ENCODE measurements around the gene NISCH.

NISCH gene

GRCh38 chr3:52451237-52452083 is 3.9 kb upstream of the NISCH start:
- no peaks in the 10 kb centered on the region for H3K36me3 Mint-ChIP-seq (ENCODE audit: low read depth)
- H3K9me3 Mint-ChIP-seq = no peaks in the 10 kb centered on the region
- H3K4me1 Mint-ChIP-seq = peaks cover 22% of the 10 kb centered on the region
- no peak overlapping the region for H3K27ac Mint-ChIP-seq
- DNase-seq = no peak
- no peak overlapping the region for H3K4me3 Mint-ChIP-seq
- H3K27me3 Mint-ChIP-seq = no peaks in the 10 kb centered on the region
- ATAC-seq = no peak

DNA sequence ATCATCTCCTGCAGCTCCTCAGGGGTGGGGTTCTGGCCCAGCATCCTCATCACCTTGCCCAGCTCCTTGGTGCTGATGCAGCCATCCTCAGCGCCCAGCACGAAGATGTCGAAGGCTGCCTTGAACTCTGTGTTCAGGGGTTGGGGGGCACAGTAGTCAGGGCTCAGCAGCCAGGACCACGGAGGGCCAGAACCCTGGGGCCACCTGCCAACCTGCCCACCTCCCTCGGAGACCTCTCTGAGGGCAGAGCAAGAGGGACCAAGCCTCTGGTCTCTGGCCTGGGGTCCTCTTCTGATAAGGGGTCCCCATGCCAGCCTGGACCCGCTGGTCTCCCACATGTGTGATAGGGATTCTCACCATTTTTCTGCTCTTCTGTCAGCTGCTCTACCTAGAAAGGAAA is 3.3 kb upstream of the NISCH start:
- Mint-ChIP-seq H3K27me3 (no peaks in the 10 kb centered on the region), H3K9me3 (no peaks in the 10 kb centered on the region), H3K27ac (no peak overlapping the region), H3K36me3 (ENCODE audit: low read depth) (no peaks in the 10 kb centered on the region), H3K4me3 (no peak overlapping the region), H3K4me1 (peaks cover 28% of the 10 kb centered on the region)
- ATAC-seq (no peak), DNase-seq (no peak)

GRCh38 chr3:52452570-52453221 is 2.7 kb upstream of the NISCH start:
- DNase-seq (no peak), ATAC-seq (no peak)
- Mint-ChIP-seq H3K36me3 (ENCODE audit: low read depth) (peaks cover 4% of the 10 kb centered on the region), H3K4me3 (no peak overlapping the region), H3K4me1 (peaks cover 33% of the 10 kb centered on the region), H3K9me3 (no peaks in the 10 kb centered on the region), H3K27ac (no peak overlapping the region), H3K27me3 (no peaks in the 10 kb centered on the region)

- Mint-ChIP-seq H3K27ac (peak within 1 kb of the TSS; percentile 95), H3K36me3 (ENCODE audit: low read depth) (peaks cover 9% of the 10 kb centered on the region), H3K4me1 (peaks cover 38% of the 10 kb centered on the region), H3K27me3 (no peaks in the 10 kb centered on the region), H3K9me3 (no peaks in the 10 kb centered on the region), H3K4me3 (peak within 1 kb of the TSS; percentile 94)
- DNase-seq (no peak), ATAC-seq (no peak)
Measured at GRCh38 chr3:52453496-52454249, 1.7 kb upstream of the NISCH start, which contains the start of gene TNNC1. Gene TNNC1 (minus strand): TSS chr3:52454041. CDS start chr3:52454015, 26 bp downstream.

DNA sequence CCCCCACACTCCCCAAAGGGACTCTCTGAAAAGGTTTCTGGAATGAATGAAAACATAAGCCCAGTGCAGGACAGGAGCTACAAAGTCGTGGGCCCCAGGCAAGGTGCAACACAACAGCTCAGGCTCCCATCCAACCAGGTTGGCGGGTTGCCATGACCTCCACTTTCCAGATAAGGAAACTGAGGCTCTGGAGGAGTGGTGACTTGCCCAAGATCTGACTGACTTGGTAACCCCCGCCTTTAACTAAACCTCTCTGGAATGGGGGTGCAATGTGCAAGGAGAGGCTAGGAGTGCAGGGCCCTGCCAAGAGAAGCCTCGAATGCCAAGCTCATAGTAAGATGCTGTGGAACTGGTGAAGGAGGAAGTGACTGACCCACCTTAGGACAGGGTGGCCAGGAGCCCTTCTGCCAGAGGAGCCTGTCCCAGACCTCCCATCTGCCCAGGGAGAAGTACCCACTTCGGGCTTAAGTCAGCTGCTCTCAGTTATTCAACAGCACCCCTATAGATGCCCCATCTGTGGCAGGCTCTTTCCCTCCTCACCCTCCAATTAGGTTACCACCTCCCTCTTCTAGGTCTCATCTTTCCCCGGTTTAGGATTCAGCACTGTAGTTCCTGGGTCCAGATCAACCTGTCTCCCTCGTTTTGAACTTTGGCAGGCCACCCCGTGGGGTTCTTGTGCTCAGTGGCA is 1.0 kb upstream of the NISCH start:
- Mint-ChIP-seq H3K4me3 (peak overlapping the region; percentile 94), H3K27me3 (no peaks in the 10 kb centered on the region), H3K4me1 (peaks cover 41% of the 10 kb centered on the region), H3K27ac (peak overlapping the region; percentile 95), H3K36me3 (ENCODE audit: low read depth) (peaks cover 12% of the 10 kb centered on the region), H3K9me3 (no peaks in the 10 kb centered on the region)
- DNase-seq = no peak
- no peak for ATAC-seq

DNA sequence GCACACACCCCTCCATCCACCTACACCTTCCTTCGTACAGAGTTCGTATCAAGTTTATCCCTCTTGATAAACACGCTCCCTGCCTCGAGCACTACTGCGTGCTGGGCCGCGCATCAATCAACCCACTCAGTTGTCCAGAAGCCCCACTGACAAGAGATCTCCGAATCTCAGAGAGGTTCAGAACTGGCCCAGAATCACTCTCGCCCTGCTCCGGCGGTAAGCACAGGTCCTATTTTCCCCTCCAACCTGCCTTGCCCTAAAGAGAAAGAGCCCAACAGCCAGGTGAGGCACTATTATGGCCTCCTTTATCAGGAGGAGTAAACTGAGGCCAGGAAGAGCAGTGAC is 494 bp upstream of the NISCH start:
- H3K36me3 Mint-ChIP-seq (ENCODE audit: low read depth) = peaks cover 12% of the 10 kb centered on the region
- ATAC-seq = peak; percentile 8
- H3K4me1 Mint-ChIP-seq = peaks cover 41% of the 10 kb centered on the region

GRCh38 chr3:52456169-52456799 is 880 bp downstream of the NISCH start:
- no peak for DNase-seq
- H3K9me3 Mint-ChIP-seq = no peaks in the 10 kb centered on the region
- peaks cover 41% of the 10 kb centered on the region for H3K4me1 Mint-ChIP-seq
- peak overlapping the region; percentile 94 for H3K4me3 Mint-ChIP-seq
- peaks cover 14% of the 10 kb centered on the region for H3K36me3 Mint-ChIP-seq (ENCODE audit: low read depth)
- H3K27ac Mint-ChIP-seq = peak overlapping the region; percentile 95
- ATAC-seq = no peak
- no peaks in the 10 kb centered on the region for H3K27me3 Mint-ChIP-seq

More for the DNA sequence above, 494 bp upstream of the NISCH start:
- no peaks in the 10 kb centered on the region for H3K27me3 Mint-ChIP-seq
- H3K4me3 Mint-ChIP-seq = peak overlapping the region; percentile 94
- no peaks in the 10 kb centered on the region for H3K9me3 Mint-ChIP-seq
- H3K27ac Mint-ChIP-seq = peak overlapping the region; percentile 95
- no peak for DNase-seq

DNA sequence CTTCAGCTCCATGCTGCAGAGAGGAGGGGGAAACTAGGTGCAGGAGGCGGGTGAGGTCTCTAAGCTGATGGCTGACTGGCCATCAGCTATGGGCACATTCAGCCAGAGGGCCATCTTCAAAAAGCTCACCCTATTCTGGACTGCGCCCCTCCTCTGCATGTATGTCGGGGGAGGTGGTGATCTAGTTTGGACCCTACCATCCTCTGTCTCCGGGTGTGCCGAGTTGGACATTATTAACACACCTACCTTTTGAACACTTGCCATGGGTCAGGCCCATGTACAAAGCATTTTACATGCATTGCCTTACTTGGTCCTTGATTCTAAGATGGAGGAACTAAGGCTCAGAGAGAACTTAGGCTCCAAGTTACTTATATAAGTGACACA is 1.4 kb downstream of the NISCH start:
- peak overlapping the region; percentile 94 for H3K4me3 Mint-ChIP-seq

GRCh38 chr3:52458031-52458760 is 2.8 kb downstream of the NISCH start:
- Mint-ChIP-seq H3K36me3 (ENCODE audit: low read depth) (peaks cover 22% of the 10 kb centered on the region), H3K9me3 (no peaks in the 10 kb centered on the region), H3K4me3 (no peak overlapping the region), H3K27ac (peak overlapping the region; percentile 37), H3K4me1 (peaks cover 45% of the 10 kb centered on the region), H3K27me3 (no peaks in the 10 kb centered on the region)
- DNase-seq (no peak), ATAC-seq (no peak)

More for the DNA sequence above, 1.4 kb downstream of the NISCH start:
- H3K36me3 Mint-ChIP-seq (ENCODE audit: low read depth) = peaks cover 14% of the 10 kb centered on the region
- H3K9me3 Mint-ChIP-seq = no peaks in the 10 kb centered on the region
- ATAC-seq (no peak), DNase-seq (no peak)
- peak overlapping the region; percentile 32 for H3K27ac Mint-ChIP-seq
- H3K4me1 Mint-ChIP-seq = peaks cover 41% of the 10 kb centered on the region
- H3K27me3 Mint-ChIP-seq = no peaks in the 10 kb centered on the region

GRCh38 chr3:52458770-52459545 is 3.6 kb downstream of the NISCH start:
- no peak overlapping the region for H3K27ac Mint-ChIP-seq
- peaks cover 44% of the 10 kb centered on the region for H3K4me1 Mint-ChIP-seq
- no peaks in the 10 kb centered on the region for H3K9me3 Mint-ChIP-seq
- DNase-seq (no peak), ATAC-seq (no peak)
- H3K27me3 Mint-ChIP-seq = no peaks in the 10 kb centered on the region
- no peak overlapping the region for H3K4me3 Mint-ChIP-seq
- peaks cover 25% of the 10 kb centered on the region for H3K36me3 Mint-ChIP-seq (ENCODE audit: low read depth)

DNA sequence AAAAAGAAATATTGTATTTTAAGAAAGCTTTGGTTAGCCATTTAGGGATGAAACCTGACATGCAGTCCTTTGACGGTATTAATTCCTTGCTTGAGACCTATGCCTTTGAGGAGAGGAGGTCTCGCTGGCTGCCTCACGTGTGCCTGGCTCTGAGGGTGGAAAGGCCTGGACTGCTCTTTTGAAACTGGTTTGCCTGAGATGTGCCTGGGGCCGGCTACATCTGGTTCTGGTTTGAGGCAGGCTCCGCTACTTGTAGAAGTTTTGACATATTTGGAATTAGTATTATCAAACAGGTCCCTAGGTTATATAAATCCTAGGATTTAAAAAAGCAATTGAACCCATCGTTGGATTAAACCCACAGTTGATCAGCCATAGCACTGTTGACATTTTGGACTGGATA is 6.5 kb downstream of the NISCH start:
- no peaks in the 10 kb centered on the region for H3K9me3 Mint-ChIP-seq
- ATAC-seq (no peak), DNase-seq (no peak)
- H3K4me1 Mint-ChIP-seq = peaks cover 22% of the 10 kb centered on the region
- no peak overlapping the region for H3K4me3 Mint-ChIP-seq
- no peak overlapping the region for H3K27ac Mint-ChIP-seq
- H3K27me3 Mint-ChIP-seq = no peaks in the 10 kb centered on the region
- peaks cover 27% of the 10 kb centered on the region for H3K36me3 Mint-ChIP-seq (ENCODE audit: low read depth)

DNA sequence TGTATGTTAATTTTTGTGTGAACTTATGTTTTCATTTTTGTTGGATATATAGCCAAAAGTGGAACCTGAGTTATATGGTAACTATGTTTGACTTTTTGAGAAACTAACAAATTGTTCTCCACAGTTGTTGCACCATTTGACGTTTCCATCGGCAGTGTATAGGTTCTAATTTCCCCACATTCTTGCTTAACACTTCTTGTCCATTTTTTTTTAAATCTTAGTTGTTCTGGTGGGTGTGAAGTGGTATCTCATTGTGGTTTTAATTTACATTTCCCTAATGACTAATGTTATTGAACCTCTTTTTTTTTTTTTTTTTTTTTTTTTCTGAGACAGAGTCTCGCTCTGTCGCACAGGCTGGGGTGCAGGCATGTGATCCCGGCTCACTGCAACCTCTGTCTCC is 8.0 kb downstream of the NISCH start:
- H3K27me3 Mint-ChIP-seq = no peaks in the 10 kb centered on the region
- peaks cover 11% of the 10 kb centered on the region for H3K4me1 Mint-ChIP-seq
- DNase-seq = no peak
- H3K9me3 Mint-ChIP-seq = no peaks in the 10 kb centered on the region
- ATAC-seq = no peak
- H3K4me3 Mint-ChIP-seq = no peak overlapping the region
- peaks cover 18% of the 10 kb centered on the region for H3K36me3 Mint-ChIP-seq (ENCODE audit: low read depth)
- H3K27ac Mint-ChIP-seq = no peak overlapping the region

DNA sequence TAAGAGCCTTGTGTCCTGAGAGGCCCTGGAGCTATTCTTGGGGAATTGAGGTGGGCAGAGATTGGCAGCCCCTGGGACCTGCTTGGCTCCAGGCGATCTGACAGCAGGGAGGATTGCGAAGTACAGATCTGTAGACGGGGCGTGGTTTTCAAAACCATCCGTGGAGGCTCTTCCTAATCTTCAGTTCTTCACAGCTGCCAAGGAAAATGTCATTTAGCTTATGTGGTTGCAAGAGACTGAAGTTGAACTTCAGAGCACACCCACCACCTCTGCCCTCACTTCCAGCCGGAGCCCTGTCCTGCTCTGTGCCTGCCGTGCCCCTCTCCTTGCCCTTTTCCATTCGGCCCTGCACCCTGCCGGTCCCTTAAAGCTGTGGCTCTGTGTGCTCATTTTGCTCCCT is 12.9 kb downstream of the NISCH start:
- Mint-ChIP-seq H3K27ac (no peak overlapping the region), H3K4me3 (no peak overlapping the region), H3K9me3 (no peaks in the 10 kb centered on the region), H3K27me3 (no peaks in the 10 kb centered on the region), H3K36me3 (ENCODE audit: low read depth) (peaks cover 11% of the 10 kb centered on the region), H3K4me1 (peaks cover 2% of the 10 kb centered on the region)
- ATAC-seq (no peak), DNase-seq (no peak)
